ENCODE data around the gene TPST2.
A peak's percentile ranks its signal among the peaks of the same experiment; 100 is the strongest.

Gene TPST2

DNA sequence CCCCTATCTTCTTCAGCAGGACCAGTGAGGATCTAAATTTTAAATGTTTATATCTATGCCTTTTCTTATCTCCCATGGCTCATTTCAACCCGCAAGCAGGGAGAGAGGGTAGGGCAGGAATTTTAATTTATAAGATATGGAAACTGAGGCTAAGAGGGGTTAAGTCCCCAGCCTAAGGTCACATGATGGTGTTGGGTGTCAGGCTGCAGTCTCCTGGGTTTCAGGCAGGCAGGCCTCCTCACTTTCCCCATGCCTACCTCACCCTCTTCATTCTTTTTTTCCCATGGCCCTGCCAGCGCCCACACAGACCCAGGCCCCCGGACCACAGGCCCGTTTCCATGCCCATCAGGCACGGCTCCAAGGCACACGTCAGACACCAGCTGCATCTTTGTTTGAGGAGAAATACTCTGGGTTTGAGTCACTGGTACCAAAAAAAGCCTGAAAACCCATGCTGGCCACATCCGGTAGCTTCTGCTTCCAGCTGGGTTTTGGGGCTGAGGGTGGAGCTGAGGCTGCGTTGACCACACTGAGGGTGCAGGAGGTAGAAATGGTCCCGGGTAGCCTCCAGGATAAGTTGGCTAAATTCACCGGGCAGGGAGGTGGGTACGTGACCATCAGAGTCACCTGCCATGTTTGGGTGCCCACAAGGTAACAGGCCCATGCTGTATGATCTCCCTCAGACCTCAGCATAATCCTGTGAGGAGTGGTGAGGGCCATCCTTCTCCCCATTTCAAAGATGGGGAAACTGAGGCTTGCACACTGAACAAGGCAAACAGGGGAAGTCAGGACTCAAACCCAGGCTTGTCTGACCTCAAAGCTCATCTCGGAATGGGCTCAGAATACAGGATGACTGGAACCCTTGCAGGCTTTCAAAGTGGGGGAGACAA, 20.4 kb upstream of the TPST2 start:
- DNase-seq, result peak; percentile 4

DNA sequence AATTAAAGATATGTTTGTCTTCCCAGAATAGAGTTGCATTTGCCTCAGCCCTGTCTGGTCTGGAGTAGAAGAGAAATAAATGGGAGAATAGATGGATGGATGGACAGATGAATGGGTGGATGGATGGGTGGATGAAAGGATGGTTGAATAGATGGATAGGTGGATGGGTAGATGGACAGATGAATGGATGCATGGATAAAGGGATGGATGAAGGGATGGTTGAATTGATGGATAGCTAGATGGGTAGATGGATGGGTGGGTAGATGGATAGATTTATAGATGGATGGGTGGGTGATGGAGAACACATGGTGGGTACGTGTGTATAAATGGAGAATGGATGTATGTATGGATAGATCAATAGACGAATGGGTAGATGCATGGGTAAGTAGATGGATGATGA, 19.4 kb upstream of the TPST2 start:
- no peak for DNase-seq

DNA sequence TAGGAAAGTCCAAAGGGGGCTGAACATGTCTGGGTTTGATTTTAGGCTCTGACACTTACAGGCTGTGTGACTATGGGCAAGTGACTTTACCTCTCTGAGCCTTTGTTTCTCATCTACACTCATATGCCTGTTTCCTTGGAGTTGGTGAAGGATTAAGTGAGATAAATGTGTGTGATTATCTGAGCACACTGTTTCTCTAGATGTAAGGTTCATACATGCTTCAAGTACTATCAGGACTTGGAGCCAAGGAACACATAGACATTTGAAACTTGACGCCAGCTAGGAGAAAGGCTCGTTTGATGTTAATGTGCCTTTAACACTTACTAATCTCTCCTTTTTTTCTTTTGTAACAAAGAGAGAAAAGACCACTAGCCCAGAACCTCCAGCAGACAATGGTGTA, 18.2 kb upstream of the TPST2 start:
- no peak for DNase-seq

DNA sequence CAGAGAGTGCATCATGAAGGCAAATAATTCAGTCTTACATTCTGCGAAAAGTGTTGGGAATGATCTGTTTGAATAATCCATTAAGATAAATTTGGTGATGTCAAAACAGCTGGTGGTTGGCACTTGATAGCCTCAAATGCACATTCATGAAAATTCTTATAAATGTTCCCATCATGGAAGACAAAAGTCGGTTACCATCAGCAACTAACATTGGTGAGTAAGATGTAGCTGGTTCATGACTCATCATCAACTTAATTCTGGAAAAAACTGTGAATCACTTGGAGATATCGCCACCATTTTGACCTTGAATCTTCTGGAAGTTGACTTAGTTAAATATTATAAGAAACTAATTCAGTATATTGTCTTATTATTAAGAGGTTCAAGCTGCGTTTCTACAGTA, 16.7 kb upstream of the TPST2 start:
- no peak for DNase-seq

DNA sequence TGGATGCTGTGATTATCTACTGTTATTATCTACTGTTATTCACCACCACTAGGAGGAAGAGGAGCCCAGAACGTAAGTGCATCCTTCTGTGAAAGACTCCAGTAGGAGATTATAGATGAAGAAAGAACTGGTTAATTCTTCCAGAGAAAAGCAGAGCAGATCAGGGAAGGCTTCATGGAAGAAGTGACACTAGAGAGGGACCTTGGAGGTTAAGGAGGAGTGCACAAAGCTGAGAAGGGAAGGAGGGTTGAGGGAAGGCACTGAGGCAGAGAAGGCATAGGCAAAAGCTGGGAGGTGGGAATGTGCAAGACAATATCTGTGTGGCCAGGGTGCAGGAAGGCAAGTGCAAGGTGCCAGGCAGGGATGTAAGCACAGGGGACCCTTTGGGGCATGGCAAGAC, 14.4 kb upstream of the TPST2 start:
- no peak for DNase-seq

DNA sequence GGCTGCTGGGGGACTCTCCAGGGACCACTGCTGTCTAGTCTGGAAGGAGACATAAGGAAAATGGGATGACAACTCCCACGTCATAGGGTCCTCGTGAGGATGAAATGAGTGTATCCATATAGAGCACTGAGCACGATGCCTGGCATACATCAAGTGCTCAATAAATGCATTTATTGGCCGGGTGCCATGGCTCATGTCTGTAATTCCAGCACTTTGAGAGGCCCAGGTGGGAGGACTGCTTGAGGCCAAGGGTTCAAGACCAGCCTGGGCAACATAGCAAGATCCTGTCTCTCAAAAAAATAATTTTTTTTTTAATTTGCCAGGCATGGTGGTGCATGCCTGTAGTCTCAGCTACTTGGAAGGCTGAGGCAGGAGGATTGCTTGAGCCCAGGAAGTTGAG, 12.2 kb upstream of the TPST2 start:
- DNase-seq, result no peak

DNA sequence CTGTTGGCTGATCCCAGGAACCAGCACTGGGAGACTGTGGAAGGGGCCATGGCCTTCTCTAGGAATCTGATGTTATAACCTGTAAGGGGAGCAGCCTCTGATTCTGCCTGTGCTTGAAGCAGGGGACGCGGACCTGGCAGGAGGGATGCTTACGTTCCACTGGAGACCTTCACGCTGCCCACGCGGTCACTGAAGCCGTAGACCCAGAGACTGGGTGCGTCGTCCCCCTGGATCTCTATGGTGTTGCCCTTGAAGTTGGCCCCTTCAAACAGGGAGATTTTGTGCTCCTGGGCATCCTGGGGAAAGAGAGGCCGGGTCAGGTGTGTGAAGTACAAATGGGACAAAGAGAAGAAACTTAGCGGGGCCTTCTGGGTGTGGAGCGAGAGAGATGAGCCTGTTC, 11.8 kb upstream of the TPST2 start:
- DNase-seq, result no peak

DNA sequence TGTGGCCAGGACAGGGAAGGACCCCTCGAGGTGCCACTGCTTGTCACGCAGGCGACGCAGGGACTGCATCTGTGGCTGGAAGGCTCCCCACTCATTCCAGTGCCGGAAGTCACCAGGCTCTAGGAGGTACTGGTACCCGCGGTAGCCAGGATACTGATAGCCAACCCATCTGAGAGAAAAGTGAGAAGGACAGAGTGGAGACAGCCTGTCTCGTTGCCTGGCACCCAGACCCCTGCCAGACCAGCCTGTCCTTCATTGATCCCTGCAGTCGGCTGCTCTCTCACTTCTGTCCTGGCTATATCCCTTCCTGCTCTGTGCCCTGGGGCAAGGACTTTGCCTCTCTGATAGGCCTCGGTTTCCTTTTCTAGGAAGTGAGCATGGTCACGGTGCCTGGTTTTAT, 9.6 kb upstream of the TPST2 start:
- DNase-seq, result no peak

DNA sequence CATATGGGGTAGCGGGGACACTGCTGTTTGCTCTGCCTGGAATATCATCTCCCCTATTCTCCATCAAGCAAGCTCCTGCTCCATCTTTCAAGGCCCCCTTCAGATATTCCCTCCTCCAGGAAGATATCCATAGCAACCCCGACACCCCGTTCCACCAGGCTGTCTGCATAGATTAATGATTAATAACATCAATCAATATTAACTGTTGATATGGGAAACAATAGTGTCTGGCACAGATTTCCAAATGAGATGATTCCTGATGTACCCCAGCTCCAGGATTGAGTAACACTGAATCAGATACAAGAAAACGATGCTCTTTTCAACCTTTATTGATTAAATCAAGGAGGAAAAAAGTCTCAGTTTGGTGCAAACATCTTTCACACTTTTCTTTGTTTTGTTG, 7.5 kb upstream of the TPST2 start:
- no peak for DNase-seq

DNA sequence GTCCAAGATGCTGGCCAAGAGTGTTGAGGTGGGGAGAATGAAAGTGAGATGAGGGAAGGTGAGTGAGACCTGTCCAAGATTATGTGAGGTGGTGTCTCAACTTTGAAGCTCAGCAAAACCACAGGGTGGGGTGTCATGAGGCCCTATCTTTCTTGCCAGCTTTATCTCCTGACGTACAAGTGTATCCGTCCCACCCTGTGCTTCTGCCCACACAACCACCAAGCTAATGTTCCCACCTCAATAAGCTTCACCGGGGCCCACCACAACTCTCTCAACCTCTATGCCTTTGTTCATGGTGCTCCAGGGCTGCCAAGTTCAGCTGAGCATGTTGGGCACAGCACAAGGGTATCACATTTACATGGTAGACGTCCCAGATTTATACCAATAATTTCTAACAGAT, 7.1 kb upstream of the TPST2 start:
- DNase-seq, result no peak

DNA sequence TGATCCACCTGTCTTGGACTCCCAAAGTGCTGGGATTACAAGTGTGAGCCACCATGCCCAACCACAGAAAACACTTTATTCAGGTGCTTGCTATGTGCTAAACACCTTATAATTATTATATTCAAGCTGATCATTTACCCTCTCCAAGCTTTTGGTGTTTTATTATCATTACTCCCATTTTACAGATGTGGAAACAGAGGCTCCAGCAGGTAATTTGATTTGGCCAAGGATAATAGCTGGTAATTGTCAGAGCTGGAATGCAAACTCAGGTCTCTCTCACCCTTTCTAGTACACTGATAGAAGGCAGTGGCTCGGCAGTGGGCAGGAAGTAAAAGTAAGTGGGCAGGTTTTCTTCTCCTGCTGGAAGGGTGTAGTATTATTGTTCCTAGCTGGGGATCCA, 3.8 kb upstream of the TPST2 start:
- DNase-seq, result no peak

DNA sequence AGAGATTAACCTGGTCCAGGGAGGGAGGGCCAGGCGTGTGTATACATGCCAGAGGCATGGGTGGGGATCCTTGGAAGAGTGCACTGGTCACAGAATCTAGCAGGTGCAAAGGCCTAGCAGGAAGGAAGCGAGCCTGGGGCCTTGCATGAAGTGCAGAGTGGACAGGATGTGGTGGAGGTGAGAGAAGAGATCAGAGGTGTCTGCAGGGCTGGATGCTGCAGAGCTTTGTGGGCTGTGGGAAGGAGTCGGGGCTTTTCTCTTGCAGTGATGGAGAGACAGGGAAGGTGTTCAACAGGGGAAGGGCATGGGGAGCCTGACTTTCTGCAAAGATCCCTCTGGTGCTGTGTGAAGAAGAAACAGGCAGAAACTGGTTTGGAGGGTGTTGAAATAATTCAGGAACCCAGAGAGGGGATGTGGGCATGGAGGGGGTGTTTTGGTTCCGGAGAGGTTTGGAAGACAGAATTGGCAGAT, 2.5 kb upstream of the TPST2 start:
- DNase-seq, result peak; percentile 43

DNA sequence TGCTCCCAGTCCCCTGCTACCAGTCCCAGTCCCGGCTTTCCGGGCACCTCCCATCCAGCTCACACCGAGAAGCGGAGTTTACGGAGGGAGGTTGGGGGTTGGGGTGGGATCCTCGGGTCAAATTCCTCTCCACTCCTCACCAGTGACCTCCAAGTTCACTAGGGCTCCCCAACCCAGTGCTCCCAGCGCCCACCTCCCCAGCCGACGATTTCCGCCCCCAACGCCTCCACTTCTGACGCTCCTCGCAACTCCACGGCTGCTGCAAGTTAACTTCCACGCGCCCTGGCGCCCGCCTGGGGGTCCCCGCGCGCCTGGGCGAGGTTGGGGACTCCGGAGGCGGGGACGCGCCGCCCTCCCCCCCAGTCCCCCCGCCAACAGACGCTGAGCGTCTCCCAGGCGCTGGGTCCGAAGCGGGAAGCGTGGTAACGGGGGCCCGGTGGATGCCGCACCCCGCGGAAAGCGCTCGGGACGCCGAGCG, 526 bp downstream of the TPST2 start:
- DNase-seq, result peak; percentile 22

DNA sequence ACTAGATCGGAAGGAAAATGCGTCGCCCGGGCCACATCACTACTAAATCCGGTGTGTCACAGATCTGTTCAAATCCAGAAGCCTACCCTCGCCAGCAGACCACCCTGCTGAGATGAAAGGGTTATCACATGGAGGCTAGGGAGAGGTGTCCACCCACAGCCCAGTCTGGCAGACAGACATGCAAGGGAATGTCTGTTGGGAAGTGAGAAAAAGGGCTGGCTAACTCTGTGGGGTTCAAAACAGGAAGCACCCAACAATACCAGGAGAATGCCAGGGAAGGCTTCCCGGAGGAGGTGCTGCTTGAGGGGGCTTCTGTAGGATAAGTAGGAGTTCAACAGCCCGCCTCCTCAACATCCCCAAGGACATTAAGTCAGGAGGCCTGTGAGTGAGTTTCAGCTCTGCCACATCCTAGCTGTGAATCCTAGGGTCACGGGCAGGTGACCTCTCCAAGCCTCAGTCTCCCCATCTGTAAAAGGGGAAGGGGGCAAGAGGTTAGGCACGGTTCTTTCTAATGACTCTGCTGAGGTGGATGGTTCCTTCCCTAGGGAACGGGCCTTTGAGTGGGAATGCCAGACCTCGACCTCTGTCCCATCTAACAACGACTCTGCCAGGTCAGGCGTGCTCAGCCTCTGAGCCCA, 1.1 kb downstream of the TPST2 start:
- no peak for DNase-seq

DNA sequence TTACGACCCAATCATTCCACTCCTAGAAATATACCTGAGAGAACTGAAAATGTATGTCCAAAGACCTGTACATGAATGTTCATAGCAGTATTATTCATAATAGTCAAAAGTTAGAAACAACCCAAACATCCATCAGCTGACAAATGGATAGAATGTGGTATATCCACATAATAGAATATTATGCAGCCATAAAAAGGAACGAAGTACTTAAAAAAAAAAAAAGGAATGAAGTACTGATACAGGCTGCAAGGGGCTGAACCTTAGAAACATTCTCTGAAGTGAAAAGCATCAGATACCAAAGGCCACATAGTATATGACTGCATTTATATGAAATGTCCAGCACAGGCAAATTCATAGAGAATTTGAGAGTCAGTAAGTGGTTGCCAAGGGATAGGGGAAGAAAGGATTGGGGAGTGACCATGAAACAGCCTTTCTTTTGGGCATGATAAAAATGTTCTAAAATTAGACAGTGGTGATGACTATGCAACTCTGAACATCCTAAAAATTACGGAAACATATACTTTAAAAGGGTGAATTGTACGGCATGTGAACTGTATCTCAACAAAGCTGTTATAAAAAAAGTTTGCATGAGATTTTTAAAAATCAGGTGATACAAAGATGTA, 1.8 kb downstream of the TPST2 start:
- no peak for DNase-seq

DNA sequence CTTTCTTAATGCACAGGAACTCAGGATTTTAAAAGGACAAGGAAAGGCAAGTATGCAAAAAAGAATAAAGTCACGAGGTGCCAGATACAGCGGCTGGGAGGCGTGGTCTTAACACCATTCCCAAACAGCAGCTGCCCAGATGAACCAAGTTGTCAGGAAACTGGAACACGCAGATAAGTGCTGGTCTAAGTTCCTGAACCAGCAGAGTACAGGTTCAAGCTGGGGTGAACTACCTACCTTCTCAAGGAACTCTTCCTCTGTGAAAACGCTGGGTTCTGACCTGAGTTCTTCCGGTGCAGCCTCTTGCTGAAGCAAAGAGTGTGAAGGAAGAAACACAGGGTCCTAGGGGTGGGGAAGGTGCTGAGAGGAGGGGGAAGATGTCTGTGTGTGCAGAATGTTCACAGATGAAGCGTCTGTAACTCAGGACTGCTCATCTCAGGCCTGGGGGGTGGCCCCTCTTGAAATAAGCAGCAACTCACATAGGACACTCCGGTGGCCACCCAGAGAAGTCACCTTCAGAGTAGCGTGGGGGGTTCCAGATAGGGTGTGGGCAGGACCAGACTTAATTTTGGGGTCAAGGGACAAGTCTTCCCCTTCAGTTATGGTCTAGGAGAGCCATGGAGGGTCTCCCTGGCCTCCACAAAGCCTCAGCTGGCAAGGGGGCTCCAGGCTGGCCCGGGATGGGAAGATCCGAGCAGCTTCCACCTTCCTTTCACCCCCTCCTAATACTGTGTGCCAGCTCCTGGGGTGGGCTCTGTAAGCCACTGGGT, 3.2 kb downstream of the TPST2 start:
- DNase-seq, result no peak

DNA sequence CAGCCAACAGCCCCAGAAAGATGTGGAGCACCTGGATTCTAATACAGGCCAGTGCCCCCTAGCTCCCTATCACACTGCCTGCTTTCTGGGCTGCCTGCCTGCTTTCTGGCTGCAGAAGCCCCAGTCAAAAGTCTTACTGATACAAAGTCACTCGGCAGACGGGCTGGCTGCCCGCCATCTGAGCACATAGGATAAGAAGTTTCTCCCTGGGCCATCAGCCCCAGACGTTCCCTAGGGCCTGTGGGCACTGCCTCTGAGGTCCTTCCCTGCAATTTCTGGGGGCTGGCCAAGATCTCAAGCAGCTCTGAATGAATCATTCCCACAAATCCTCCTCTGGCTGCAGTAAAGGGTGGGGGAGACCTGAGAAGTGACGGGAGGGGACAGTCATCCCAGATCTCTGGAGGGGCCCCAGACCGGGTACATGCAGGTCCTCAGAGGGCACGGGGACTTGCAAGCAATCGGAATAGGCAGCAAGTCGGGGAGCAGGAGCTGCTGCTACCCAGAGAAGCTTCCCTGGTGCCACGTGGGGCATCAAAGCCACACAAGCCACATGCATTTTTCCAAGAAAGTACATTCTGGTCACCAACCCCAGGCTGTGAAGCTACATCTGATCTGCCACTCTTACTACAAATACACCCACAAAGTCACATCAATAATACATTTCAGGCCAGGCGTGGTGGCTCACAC, 4.7 kb downstream of the TPST2 start:
- no peak for DNase-seq

DNA sequence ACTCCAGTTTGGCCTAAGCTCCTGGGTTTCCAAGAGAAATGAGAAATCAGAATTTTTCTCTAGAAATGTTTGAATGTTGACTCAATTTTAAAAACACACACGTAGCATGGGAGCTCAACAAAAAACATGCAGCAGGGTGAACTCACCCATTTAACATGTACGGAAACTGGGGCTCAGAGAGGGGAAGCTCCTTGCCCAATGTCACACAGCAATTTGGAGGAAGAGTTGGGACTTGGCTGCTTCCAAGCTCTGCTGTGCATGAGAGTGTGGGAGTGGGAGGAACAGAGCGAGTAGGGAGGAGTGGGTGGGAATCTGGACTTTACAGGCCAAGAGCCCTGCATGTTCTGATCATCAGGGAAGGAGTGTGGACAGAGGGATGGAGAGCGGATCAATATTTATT, 5.9 kb downstream of the TPST2 start:
- no peak for DNase-seq

DNA sequence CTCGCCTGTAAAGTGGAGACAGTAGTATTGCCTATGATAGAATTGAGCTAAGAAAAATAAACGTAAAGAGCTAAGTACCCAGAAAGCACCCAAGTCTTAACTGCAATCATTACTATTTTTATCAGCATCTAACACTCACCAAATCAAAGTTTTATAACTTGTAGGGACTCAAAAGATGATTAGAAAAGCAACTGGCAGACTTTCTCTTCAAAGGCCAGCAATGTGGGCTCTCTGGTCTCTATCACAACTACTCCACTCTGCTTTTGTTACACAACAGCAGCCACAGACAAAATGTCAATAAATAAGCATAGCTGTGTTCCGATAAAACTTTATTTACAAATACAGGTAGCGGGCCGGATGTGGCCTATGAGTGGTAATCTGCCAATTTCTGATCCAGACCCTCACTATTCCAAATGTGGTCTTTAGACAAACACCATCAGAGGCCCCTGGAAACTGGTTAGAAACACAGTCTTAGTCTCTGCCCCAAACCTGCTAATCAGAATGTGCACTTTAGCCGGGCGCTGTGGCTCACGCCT, 8.2 kb downstream of the TPST2 start:
- no peak for DNase-seq

DNA sequence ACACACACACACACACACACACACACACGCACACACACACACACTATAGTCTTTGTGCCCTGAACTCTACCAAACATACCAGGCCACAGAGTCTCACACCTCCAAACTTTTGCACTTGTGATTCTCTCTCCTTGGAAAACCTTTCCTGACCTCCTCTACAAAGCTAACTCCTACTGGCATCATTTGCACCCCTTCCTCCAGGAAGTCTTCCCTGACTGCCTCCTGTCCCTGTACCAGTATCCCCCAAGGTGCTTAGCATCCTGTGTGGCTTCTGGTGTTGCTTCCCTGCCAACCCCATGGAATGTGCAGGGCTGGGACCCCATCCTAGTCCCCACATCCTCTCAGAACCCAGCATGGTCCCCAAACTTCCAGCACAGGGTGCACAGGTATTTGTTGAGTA, 8.9 kb downstream of the TPST2 start:
- no peak for DNase-seq

DNA sequence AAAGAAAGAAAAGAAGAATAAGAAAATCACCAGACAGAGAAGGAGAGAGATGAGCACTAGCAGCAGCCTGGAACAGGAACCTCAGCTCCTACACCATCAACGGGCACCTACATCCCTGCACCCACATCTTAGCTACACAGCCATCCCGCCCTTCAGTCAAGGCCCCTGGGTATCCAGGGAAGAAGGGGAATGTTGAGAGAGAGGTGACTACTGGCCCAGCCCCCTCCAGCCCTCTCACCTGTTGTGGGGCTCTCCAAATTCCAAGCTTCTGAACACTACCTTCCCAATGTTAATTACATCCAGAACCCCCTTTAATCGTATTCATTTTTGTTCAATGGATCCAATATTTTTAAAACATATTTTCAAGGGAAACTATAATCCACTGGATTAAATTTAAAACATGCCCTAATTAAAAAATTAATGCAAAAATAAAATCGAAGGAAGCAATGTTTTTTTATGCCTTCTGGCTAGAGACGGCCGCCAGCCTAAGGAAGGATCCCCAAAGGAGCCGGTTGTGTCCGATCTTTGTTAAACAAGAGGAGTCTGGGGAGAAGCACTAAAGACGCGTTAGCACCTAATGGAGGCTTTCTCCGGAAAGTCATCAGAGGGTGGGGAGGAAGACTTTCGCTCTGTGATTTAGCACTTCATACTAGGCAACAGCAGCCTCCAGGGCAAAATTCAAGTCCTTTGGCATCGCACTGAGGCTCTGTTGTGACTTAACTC, 9.5 kb downstream of the TPST2 start:
- DNase-seq, result no peak
